OCI-LY7 (cell line): ENCODE data around the gene SERTAD4. TPM values are rescaled to one million over a fixed set of nuclear protein-coding genes. Genes with fewer than 3 reads are reported as not detected.

Source experiments
- BruUV-seq: library from RNA; stranded (reverse); fragments of 400-500 nt; replicated peaks from 2 replicates; lab custom pipeline; 2021; lab: Mats Ljungman, UMichigan
- CTCF ChIA-PET: fragments of 300-600 bp; sonication (Branson Sonifier 250); formaldehyde crosslinking; loops from one replicate; lab custom pipeline; 2022; ENCODE audit warnings: antibody characterized with exemption; ENCODE audit not compliant: unreplicated experiment; lab: Charles Lee
- POLR2A ChIA-PET: fragments of 300-600 bp; sonication (Branson Sonifier 250); formaldehyde crosslinking; loops from one replicate; lab custom pipeline; 2022; ENCODE audit warnings: antibody characterized with exemption; lab: Charles Lee
- DNase-seq: peaks from one replicate; pipeline ENCODE4 v3.0.0-alpha.2; 2015; ENCODE audit warnings: low spot score
- H2AFZ ChIP-seq: fragments of 200-600 bp; sonication (generic), shearing (Covaris generic); 2 replicates; pipeline ENCODE4 v1.6.1; 2014; ENCODE audit warnings: mild to moderate bottlenecking, antibody characterized with exemption, low read length, moderate library complexity
- H3K27ac ChIP-seq: fragments of 200-600 bp; sonication (generic); 2 replicates; pipeline ENCODE4 v1.5.1; 2014; ENCODE audit warnings: mixed run types, low read depth, mild to moderate bottlenecking, moderate library complexity, low read length, inconsistent platforms; ENCODE audit not compliant: poor library complexity, severe bottlenecking
- H3K36me3 ChIP-seq: fragments of 200-600 bp; sonication (generic); 2 replicates; pipeline ENCODE4 v1.6.1; 2014; ENCODE audit warnings: mild to moderate bottlenecking, antibody characterized with exemption, low read length, moderate library complexity, mixed read lengths; ENCODE audit not compliant: insufficient read depth
- H3K4me1 ChIP-seq: fragments of 200-600 bp; sonication (generic); 2 replicates; pipeline ENCODE4 v1.5.1; 2014; ENCODE audit warnings: mild to moderate bottlenecking, low read length; ENCODE audit not compliant: insufficient read depth, poor library complexity, severe bottlenecking
- H3K4me2 ChIP-seq: fragments of 200-600 bp; sonication (generic); 2 replicates; pipeline ENCODE4 v1.6.1; 2014; ENCODE audit warnings: mild to moderate bottlenecking, low read length
- H3K4me3 ChIP-seq: fragments of 200-600 bp; sonication (generic); 2 replicates; pipeline ENCODE4 v1.5.1; 2014; ENCODE audit warnings: mild to moderate bottlenecking, low read depth, low read length; ENCODE audit not compliant: poor library complexity, severe bottlenecking
- H3K79me2 ChIP-seq: fragments of 200-600 bp; sonication (generic); 2 replicates; pipeline ENCODE4 v1.6.1; 2016; ENCODE audit warnings: low read depth, mild to moderate bottlenecking, low read length, moderate library complexity, mixed read lengths; ENCODE audit not compliant: insufficient read depth
- H3K9me2 ChIP-seq: fragments of 200-600 bp; sonication (generic); 2 replicates; pipeline ENCODE4 v1.6.1; 2016; ENCODE audit warnings: mild to moderate bottlenecking, low read length, mixed read lengths; ENCODE audit not compliant: insufficient read depth
- H3K9me3 ChIP-seq: fragments of 200-600 bp; sonication (generic); 2 replicates; pipeline ENCODE4 v1.6.1; 2014; ENCODE audit warnings: mild to moderate bottlenecking, mixed run types, low read length, mixed read lengths
- H4K20me1 ChIP-seq: fragments of 200-600 bp; sonication (generic); 2 replicates; pipeline ENCODE4 v1.6.1; 2014; ENCODE audit warnings: mild to moderate bottlenecking, antibody characterized with exemption, low read length, moderate library complexity, mixed read lengths; ENCODE audit not compliant: insufficient read depth
- CTCF ChIP-seq: fragments of 200-600 bp; sonication (generic); conservative IDR thresholded peaks from 2 replicates; pipeline ENCODE4 v1.5.1; 2014; ENCODE audit warnings: mild to moderate bottlenecking, antibody characterized with exemption, low read length, moderate library complexity, mixed read lengths
- EZH2phosphoT487 ChIP-seq: fragments of 200-600 bp; sonication (generic); IDR thresholded peaks from 2 replicates; pipeline ENCODE4 v1.6.1; 2018; ENCODE audit warnings: low read depth, borderline replicate concordance, mild to moderate bottlenecking, mixed run types, antibody characterized with exemption, low read length, moderate library complexity, mixed read lengths
- intact Hi-C: fragments of 100-400 bp; cut with micrococcal nuclease; formaldehyde crosslinking; loops from one replicate; pipeline ENCODE4 v1.10.0; 2022; ENCODE audit not compliant: unreplicated experiment
- total RNA-seq, 2 experiments: library from RNA; depleted of rRNA in 1 of 2; stranded (reverse); fragments of >200 nt in 1 of 2; shearing (Covaris generic) in 1 of 2; gene quantifications; 2 replicates each; pipeline ENCODE4 v1.2.3, GENCODE V29; 2014 to 2022

SERTAD4 gene
- total RNA-seq, 2 experiments from 2014 or later: not detected

GRCh38 chr1:210288116-210288515, 55.5 kb downstream of the SERTAD4 start:
- DNase-seq: no peak
- H3K9me2 ChIP-seq: no peaks in the 10 kb centered on the region
- H3K4me2 ChIP-seq: no peak overlapping the region
- H3K4me3 ChIP-seq: no peak overlapping the region
- TF ChIP-seq CTCF (no peak), EZH2phosphoT487 (no peak)
- H3K79me2 ChIP-seq: no peaks in the 10 kb centered on the region
- BruUV-seq: no TSS peak
- no peak overlapping the region for H3K27ac ChIP-seq
- POLR2A ChIA-PET: no interaction called here
- H3K36me3 ChIP-seq: no peaks in the 10 kb centered on the region
- H2AFZ ChIP-seq: no peak overlapping the region
- no peaks in the 10 kb centered on the region for H3K9me3 ChIP-seq
- intact Hi-C loops: no loop called here
- H3K4me1 ChIP-seq: no peaks in the 10 kb centered on the region
- CTCF ChIA-PET: no interaction called here
- H4K20me1 ChIP-seq: no peaks in the 10 kb centered on the region

GRCh38 chr1:210289248-210289647, 56.7 kb downstream of the SERTAD4 start:
- Histone ChIP-seq H2AFZ (no peak overlapping the region), H3K4me3 (no peak overlapping the region), H3K9me3 (no peaks in the 10 kb centered on the region), H3K27ac (no peak overlapping the region), H3K4me1 (no peaks in the 10 kb centered on the region), H3K36me3 (no peaks in the 10 kb centered on the region), H3K79me2 (no peaks in the 10 kb centered on the region), H3K4me2 (no peak overlapping the region), H3K9me2 (no peaks in the 10 kb centered on the region), H4K20me1 (no peaks in the 10 kb centered on the region)
- POLR2A ChIA-PET: no interaction called here
- TF ChIP-seq CTCF: no peak
- TF ChIP-seq EZH2phosphoT487: no peak
- no TSS peak for BruUV-seq
- no peak for DNase-seq
- CTCF ChIA-PET: no interaction called here
- intact Hi-C loops: no loop called here

- TF ChIP-seq EZH2phosphoT487 (no peak), CTCF (no peak)
- no peaks in the 10 kb centered on the region for H3K36me3 ChIP-seq
- intact Hi-C loops: no loop called here
- POLR2A ChIA-PET: interaction anchor here (1.2 kb wide), 1 partner anchor 11 kb away, joined by 3 read pairs; no protein-coding TSS in a partner anchor
- H3K79me2 ChIP-seq: no peaks in the 10 kb centered on the region
- H3K4me3 ChIP-seq: no peak overlapping the region
- H3K4me1 ChIP-seq: no peaks in the 10 kb centered on the region
- CTCF ChIA-PET: no interaction called here
- H3K9me2 ChIP-seq: no peaks in the 10 kb centered on the region
- no peak overlapping the region for H3K4me2 ChIP-seq
- DNase-seq: no peak
- H3K27ac ChIP-seq: no peak overlapping the region
- H4K20me1 ChIP-seq: no peaks in the 10 kb centered on the region
- no TSS peak for BruUV-seq
- no peak overlapping the region for H2AFZ ChIP-seq
- no peaks in the 10 kb centered on the region for H3K9me3 ChIP-seq
These were observed 58.6 kb downstream of the SERTAD4 start for GRCh38 chr1:210291081-210291764.
